GM18502 (cell line): Measurements from ENCODE around the gene SLC22A14.
"Not testable (repeated sequence)": the region's sequence is repeated elsewhere in the genome, so short reads cannot be mapped to it uniquely, and the experiment has no call there.

Experiments
- ATAC-seq: cut with Tn5 transposase; IDR thresholded peaks from one replicate; pipeline ENCODE4 v1.9.1; 2021; ENCODE audit warnings: mild to moderate bottlenecking; ENCODE audit not compliant: unreplicated experiment, poor library complexity

The SLC22A14 gene, protein sequence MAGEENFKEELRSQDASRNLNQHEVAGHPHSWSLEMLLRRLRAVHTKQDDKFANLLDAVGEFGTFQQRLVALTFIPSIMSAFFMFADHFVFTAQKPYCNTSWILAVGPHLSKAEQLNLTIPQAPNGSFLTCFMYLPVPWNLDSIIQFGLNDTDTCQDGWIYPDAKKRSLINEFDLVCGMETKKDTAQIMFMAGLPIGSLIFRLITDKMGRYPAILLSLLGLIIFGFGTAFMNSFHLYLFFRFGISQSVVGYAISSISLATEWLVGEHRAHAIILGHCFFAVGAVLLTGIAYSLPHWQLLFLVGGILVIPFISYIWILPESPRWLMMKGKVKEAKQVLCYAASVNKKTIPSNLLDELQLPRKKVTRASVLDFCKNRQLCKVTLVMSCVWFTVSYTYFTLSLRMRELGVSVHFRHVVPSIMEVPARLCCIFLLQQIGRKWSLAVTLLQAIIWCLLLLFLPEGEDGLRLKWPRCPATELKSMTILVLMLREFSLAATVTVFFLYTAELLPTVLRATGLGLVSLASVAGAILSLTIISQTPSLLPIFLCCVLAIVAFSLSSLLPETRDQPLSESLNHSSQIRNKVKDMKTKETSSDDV

DNA sequence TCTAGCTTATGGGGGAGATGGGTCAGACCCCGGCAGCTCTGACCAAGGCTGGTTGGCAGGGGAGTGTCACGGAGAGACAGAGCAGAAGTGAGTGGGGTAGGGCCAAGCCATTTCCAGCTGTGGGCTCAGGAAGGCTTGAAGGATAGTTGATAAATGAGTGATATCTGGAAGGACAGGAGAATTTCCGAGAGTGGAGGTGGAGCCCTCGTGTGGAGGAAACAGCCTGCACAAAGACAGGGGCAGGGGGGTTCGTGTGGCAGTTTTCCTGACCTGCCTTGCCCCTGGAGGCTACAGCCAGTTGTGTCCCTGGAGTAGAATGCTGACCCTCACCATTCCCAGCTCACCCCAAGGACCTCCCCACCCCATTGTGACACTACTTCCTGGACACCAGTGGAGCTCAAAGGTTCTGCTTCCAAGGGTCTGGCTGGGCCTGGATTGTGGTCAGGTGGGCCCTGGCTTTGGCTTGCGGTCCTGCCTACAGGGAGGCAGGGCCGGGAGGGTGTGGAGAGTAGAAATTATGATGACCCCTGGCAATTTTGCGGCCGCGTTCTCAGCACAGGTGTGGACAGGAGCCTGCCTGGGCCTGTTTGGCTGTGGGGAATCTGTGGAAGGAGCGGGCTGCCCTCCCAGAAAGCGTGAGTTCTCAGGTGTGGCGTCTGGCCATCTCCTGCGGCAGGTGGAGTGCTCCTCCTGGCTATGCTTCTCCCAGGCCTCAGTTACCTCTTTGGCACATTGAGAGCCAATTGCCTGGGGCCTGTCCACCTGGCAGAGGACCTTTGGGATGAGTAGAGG is at the start of gene SLC22A14:
TSS of gene SLC22A14 (plus strand) at position 400 of the 792 bp plus-strand sequence. CDS start 23,733 bp downstream, outside the sequence.
- no peak for ATAC-seq

DNA sequence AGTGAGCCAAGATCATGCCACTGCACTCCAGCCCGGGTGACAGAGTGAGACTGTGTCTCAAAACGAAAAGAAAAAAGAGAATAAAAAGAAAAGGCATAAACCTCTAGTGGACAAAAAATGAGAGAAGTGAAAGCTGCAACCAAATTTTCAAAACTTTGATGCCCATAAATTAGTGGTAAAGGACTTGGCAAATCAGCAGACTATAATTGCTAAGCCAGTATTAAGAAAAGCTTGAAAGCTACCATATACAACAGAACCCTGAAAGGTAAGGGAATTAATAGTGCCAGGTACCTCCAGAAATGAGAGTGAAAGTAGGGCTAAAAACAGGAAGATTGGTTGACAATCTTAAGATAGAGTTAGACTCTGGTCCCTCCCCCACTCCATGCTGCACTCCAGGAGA is 49.4 kb upstream of the SLC22A14 start:
- ATAC-seq, result no peak

DNA sequence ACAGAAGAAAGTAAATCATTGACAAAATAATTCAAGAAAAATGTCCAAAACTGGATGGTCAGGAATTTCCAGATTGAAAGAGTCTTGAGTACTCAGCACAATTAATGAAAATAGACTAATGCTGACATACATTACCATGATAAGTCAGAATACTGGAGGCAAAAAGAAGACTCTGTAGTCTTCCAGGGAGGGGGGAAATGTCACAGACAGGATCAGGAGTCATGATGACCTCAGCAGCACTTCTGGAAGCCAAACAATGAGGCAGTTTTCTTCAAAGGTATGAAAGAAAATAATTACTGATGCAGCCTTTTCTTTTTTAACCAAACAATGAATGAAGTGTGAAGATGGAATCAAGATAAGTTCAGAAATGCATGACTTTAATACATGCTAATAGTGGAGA is 46.6 kb upstream of the SLC22A14 start:
- no peak for ATAC-seq

DNA sequence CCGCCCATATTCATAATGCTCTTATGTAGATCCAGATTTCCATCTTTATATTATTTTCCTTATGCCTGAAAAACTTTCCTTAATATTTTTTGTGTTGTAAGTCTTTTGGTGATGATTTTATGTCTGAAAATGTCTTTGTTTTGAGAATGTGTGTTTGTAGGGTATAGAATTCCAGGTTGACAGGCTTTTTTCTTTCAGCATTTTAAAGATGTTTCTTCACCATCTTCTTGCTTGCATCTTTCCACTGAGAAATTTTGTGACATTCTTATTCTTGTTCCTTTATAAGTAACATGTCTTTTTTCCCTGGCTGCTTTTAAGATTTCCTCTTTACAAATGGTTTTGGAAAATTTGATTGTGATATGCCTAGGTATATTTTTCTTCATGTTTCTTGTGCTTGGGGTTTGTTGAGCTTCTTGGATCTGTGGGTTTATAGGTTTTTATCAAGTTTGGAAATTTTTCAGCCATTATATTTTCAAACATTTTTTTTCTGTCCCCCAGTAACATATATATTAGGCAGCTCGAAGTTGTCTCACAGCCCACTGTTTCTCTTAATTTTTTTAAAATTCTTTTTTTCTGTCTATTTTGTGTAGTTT is 43.6 kb upstream of the SLC22A14 start:
- no peak for ATAC-seq

DNA sequence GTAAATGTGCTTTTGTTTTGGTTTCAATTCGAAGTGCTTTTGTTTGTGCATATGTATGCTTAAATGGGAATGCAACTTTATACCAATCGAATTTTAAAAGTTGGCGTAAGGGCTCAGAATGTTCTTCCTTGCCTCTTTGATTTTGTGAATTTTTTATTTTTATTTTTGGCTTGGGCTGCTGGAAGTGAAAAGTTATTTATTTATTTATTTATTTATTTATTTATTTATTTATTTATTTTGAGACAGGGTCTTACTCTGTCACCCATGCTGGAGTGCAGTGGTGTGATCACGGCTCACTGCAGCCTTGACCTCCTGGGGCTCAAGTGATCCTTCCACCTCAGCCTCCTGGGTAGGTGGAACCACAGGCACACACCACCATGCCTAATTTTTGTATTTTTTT is 39.3 kb upstream of the SLC22A14 start:
- ATAC-seq, result not testable (repeated sequence)

DNA sequence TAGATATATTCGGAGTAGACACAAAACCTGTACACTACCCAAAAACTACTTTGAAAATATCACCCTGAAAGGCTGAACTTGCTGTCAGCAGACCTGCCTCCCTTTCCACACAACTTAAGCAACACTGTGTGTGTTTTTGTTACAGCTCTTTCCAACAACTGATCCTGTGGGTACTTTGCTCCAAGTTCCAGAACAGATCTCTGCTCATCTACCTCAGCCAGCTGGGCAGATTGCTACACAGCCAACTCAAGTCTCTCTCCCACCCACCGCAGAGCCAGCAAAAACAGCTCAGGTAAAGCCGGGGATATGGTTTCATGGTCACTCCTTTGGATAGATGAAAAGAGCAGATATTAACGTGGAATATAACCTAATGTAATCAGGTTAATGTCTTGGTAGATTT is 36.2 kb upstream of the SLC22A14 start:
- ATAC-seq, result no peak

DNA sequence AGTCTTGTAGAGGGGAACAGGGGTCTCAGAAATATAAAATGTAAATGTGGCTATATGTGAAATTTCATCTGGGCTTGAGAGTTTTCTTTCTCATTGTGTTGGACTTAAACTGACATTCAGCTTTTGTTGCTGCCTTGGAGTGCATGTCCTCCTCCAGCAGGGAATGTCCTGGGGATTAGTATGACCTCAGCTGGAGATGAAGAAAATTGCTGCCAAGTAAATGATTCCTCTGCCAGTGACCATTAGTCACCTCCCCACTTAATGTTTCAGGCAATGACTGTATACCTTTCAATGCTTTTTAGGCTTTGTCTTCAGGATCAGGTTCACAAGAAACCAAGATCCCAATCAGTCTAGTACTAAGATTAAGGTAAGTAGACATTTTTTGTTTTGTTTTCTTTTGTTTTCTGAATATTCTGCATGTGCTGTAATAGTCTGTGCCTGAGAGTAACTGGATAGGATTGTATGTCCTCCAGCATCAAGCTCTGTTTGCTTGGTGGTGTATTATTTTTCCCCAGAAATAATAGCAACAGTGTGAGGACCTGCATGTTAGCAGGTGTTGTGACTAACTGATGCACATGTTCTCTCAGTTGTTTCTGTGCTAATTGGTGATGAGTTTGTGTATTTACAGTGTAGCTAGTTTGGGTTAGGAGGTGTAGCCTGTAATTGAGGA is 34.6 kb upstream of the SLC22A14 start:
- no peak for ATAC-seq

DNA sequence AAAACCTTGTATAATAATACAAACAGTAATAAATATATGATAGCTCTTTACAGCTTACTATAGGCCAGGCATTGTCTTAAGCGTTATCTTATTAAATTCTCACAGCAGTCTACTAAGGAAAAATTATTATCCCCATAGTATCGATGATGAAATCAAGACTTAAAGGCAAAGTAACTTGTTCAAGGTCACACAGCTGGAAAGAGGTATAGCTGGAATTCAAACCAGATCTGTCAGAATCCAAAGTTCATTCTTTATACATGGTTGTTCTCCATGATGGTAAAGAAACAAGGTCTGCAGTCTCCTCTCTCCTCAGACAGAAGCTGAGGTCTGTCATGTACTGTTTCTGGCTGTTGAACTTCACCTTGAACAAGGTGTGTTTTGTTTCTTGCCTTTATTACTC is 31.9 kb upstream of the SLC22A14 start:
- no peak for ATAC-seq

DNA sequence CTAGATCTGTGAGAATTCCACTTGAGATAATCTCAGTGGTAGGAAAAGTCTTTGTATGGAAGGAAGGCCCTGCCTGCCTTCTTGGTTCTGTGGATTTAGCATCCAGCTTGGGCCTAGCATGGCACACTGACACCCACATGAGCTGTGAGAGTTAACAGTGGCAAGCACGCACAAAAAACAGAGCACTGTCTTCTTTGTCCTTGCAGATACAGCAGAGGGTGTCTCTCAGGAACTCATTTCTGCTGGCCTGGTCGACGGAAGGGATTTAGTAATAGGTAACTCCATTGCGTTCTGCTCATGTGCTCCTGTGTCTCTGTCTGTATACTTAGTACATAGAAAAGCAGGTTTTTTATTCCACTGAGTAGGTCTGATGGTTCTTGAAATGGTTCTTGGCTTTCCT is 30.9 kb upstream of the SLC22A14 start:
- no peak for ATAC-seq

DNA sequence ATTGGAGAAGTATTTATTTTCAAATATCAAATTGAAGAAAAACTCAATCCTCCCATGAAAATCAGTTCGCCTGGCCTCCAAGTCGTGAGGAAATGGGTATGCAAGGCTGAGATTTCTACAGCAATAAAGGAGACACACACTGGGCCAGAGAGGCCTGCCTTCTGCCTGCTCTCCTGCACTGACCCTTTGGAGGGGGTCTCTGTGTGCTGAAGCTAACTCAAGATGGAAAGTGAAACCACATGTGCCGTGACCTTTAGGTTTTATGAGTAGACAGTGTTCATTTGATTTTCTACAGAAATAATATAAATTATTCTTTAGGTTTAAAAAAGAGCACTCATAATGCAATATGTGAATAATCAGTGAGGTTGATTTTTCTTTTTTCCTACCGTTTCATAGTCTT is 28.4 kb upstream of the SLC22A14 start:
- no peak for ATAC-seq

DNA sequence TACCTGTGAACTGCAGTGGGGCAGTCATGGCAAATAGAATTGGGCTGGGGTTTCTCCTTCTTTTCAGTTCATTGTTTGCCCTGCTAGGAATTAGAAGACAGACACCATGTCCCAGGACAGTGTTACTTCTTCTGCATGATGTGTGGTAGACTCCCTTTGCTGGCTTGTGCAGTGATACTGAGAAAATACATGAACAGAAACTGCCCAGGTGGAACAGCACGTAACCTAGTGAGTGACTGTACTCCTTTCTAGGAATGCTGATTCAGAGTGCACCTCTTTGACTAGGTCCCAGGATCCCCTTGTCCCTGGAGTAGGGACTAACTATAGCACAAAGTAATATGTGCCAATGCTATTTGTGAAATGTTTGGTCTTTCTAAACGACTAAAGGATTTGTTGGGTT is 27.2 kb upstream of the SLC22A14 start:
- no peak for ATAC-seq

DNA sequence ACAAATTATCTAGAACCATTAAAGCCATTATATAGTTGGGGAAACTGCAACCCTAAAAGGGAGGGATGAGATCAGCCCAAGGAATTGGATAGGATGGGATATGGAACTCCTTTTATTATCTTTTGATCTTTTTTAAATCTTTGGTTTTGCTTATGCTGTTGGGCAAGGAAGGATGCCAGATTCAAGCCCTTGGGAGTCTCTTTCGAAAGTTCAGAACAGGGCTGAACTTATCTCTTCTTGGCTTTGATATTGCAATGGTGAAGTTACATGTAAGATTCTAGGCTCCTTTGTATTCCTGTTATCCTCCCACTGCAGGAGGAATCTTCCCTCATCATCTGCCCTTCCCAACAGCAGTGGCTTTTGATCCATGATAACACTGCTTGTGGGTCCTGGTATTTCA is 26.5 kb upstream of the SLC22A14 start:
- ATAC-seq, result no peak

DNA sequence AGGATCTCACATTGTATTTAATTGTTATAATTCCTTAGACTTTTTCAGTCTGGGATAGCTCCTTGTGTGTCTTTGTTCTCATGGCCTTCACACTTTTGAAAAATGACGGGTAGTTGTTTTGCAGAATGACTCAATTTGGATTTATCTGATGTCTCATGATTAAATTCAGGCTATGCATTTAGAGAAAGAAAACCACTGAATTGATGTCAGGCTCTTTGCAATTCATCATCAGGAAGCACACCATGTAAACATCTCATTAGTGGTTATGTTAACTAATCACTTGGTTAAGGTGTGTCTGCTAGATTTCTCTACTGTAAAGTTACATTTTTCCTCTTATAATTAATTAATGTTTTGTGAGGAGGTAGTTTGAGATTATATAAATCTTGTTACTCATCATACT is 24.5 kb upstream of the SLC22A14 start:
- ATAC-seq, result no peak

DNA sequence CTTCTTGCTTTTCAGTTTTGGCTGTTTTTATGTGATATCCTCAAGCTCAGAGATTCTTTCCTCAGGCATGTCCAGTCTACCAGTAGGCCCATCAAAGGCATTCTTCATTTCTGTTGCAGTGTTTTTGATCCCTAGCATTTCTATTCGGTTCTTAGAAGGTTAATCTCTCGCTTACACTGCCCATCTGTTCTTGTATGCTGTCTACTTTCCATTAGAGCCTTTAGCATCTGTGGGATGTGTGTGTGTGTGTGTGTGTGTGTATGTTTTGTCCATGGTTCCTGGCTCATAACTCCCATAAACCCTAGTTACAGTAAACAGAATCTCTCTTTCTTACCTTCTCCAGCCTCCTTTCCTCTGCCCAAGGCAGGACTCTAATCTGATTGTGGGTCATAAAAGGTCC is 21.6 kb upstream of the SLC22A14 start:
- no peak for ATAC-seq

DNA sequence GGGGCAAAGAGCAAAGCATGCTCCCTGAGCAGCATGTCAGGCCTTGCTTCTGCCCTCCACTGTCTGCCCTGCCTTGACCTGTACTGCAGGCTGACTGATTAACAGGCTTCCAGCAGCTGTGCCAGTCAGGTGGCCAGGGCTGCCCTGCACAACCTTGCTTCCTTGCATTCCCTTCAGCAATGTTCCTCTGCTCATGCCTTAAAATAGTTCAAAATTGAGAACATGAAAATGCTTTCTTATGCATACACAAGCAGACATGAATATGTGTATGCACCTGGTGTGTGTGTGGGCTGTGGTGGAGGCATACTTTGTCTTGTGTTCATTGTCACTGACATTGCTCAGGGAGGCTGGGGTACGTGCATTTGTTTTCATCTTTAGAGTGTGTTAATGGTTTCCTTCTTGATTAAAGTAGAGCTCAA is 17.7 kb upstream of the SLC22A14 start:
- no peak for ATAC-seq

DNA sequence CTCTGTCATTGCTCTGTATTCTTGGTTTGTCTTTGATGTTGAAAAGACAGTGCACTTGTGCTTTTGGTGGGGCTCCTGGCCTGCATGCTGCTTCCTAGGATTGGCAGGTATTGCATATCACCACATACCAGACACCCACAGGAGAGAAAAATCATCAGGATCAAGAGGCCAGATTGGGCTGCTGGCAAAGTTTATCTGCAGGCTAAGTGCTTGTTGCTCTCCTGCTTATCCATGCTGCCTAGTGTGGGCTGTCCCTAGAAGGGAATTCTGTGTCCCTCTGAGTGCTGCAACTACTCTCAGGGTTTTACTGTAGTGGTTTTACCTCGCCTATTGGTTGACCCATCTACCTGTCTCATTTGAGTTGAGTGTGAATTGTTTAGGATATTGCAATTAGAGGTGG is 17.3 kb upstream of the SLC22A14 start:
- no peak for ATAC-seq

DNA sequence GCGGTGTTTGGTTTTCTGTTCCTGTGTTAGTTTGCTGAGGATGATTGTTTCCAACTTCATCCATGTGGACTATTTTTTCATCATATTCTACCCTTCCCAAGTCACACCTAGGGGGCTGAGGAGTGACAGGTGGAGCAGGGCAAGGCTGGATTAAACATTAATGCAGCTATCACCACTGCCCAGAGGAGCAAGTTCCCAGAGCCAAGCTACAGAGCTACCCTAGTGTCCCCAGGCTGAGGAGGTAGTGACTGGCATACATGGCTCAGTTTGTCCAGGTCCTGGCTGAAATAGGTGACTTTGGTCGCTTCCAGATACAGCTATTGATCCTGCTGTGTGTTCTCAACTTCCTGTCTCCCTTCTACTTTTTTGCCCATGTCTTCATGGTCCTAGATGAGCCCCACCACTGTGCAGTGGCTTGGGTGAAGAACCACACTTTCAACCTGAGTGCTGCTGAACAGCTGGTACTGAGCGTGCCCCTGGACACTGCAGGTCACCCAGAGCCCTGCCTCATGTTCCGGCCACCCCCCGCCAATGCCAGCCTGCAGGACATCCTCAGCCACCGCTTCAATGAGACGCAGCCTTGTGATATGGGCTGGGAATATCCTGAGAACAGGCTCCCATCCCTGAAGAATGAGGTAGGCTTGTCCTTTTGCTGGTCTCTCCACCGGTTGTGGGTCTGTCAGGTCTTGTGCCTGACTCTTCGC is 16.3 kb upstream of the SLC22A14 start, which contains the start of gene SLC22A13:
TSS of gene SLC22A13 (plus strand) at position 209 of the 704 bp plus-strand sequence. CDS start at position 258, 49 bp downstream.
- ATAC-seq, result no peak

DNA sequence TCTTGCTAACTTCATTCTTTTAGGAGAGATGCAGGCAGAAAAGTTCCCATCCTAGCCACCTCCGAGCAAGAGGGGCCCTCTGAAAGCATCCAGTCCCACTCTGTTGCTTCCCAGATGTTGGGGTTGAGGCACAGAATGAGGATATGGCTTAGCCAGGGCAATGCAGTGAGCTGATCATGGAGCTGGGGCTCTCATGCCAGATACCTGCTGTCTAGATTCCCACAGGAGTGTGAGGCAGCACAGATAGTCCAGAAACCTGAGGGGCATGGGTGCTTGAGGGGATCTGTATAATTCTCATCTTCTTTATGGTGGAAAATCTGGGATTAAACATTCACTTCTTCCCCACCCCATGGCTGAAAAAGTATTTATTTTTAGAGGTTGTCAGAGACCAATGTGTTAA is 15.3 kb upstream of the SLC22A14 start:
- no peak for ATAC-seq

DNA sequence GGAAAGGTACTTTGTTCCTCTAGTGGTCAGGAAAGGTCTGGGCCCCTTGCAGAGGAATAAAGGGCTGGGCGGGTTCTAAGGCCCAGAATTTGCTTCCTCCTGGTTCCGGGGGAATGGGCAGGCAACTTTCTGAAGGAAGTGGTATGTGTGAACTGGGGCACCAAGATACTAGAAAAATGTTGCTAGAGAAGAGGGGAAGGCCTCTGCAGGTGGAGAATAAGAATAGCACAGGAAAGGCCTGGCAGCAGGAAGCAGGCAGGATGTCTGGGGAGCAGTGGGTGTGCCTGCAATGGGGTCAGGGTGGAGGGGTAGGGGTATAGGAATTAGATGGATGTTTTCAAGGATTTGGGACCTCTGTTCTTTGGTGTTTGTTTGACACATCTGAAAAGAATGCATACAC is 14.4 kb upstream of the SLC22A14 start:
- no peak for ATAC-seq

DNA sequence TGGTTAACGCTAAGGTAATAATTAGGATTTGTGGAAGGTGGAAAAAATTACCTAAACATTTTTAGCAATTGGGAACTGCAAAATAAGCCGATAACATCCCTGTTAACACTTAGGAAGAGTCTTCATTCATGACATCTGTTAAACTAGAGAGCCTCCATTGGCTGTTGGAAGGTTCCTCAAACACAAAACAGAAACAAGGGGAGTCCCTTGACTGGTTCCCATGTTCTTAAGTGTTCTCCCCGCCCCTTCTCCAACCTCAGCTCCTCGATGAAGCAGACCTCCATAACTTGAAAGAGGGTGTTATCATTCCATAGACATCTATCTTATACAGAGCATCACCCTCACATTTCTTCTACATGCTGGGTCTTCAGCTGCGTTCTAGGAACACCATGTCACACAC is 14.0 kb upstream of the SLC22A14 start:
- ATAC-seq, result no peak
